NCI-H1105 (cell line): Measurements from ENCODE around the gene ABCB7.
"Not testable (repeated sequence)": the region's sequence is repeated elsewhere in the genome, so short reads cannot be mapped to it uniquely, and the experiment has no call there.

Source experiments
- DNase-seq: peaks from one replicate; lab custom pipeline; 2025; lab: John Stamatoyannopoulos, UW

ABCB7 gene

DNA sequence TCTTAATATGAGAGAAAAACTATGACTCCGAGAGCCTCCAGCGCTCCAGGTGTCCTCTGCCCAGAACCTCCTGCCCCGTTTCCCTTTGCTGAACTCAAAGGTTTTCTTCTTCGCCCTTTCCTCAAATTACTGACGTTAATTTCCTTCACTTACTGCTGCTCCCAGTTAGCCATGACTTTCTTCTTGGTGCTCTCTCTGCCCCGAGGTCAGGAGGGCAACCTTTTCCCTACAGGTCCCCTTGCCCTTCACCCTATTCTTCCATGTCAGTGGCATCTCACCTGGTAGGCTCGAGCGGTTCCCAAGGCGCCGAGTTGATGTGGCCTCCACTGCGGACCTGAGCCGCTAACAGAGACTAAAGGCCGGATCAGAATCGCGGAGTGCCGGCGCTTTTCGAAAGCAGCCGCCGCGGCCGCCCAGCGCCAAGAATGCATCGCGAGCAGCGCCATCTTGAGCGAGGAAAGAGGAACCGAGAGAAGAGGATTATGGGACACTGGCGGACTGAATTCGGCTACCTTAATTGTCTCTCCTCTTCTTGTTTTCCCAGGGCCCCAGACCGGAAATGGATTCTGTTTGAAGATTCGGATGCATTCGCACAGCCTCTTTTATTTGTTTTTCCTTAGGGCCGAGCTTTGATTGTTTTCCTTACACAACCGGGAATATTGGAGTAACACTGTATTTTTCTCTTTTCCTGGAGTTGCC, at the start of gene ABCB7:
Gene ABCB7 (minus strand): TSS at position 457 of the 699 bp plus-strand sequence. CDS start 11 bp downstream, at position 446.
- peak; percentile 49 for DNase-seq

DNA sequence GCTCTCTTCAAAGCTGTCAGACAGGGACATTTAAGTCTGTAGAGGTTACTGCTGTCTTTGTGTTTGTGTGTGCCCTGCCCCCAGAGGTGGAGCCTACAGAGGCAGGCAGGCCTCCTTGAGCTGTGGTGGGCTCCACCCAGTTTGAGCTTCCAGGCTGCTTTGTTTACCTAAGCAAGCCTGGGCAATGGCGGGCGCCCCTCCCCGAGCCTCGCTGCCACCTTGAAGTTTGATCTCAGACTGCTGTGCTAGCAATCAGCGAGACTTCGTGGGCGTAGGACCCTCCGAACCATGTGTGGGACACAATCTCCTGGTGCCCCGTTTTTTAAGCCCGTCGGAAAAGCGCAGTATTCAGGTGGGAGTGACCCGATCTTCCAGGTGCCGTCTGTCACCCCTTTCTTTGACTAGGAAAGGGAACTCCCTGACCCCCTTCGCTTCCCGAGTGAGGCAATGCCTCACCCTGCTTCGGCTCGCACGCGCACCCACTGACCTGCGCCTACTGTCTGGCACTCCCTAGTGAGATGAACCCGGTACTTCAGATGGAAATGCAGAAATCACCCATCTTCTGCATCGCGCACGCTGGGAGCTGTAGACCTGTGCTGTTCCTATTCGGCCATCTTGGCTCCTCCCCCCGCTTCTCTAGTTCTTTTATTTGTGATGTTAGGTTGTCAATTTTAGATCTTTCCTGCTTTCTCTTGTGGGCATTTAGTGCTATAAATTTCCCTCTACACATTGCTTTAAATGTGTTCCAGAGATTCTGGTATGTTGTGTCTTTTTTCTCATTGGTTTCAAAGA, 32.5 kb upstream of the ABCB7 start:
- DNase-seq: peak; percentile 0

DNA sequence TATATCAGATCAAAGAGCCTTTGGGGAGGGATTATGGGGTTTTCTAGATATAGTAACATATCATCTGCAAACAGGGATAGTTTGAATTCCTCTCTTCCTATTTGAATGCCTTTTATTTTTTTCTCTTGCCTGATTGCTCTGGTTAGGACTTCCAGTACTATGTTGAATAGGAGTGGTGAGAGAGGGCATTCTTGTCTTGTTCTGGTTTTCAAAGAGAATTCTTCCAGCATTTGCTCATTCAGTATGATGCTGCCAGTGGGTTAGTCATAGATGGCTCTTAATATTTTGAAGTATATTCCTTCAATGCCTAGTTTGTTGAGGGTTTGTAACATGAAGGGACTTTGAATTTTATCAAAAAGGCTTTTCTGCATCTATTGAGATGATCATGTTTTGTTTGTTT, 25.6 kb upstream of the ABCB7 start:
- DNase-seq: no peak

DNA sequence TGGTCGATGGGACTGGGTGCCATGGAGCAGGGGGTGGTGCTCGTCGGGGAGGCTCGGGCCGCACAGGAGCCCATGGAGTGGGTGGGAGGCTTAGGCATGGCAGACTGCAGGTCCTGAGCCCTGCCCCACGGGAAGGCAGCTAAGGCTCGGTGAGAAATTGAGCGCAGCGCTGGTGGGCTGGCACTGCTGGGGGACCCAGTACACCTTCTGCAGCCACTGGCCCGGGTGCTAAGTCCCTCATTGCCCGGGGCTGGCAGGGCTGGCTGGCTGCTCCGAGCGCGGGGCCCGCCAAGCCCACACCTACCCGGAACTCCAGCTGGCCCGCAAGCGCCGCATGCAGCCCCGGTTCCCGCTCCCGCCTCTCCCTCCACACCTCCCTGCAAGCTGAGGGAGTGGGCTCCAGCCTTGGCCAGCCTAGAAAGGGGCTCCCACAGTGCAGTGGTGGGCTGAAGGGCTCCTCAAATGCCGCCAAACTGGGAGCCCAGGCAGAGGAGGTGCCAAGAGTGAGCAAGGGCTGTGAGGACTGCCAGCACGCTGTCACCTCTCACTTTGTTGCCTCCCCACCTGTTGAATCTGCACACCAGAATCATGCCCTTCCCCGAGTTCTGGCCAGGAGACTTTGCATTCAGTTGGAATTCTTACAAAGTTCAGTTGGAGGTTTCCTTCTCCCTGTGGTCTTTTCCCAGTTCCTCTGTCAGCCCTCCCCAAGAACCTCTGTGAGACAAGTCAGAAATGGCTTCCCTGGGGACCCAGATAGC, 23.6 kb upstream of the ABCB7 start:
- DNase-seq: not testable (repeated sequence)

DNA sequence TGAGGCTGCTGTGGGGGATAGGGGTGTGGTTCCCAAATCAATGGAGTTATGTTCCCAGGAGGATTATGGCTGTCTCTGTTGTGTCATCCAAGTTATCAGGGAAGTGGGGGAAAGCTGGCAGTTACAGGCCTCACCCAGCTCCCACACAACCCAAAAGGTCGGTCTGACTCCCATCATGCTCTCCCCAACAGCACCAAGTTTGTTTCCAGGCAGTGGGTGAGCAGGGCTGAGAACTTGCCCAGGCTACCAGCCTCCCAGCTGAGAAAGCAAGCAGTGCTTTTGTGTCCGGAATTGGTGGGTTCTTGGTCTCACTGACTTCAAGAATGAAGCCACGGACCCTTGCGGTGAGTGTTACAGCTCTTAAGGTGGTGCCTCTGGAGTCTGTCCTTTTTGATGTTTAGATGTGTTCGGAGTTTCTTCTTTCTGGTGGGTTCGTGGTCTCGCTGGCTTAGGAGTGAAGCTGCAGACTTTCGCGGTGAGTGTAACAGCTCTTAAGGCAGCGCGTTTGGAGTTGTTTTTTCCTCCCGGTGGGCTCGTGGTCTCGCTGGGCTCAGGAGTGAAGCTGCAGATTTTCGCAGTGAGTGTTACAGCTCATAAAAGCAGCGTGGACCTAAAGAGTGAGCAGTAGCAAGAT, 16.3 kb upstream of the ABCB7 start:
- DNase-seq: not testable (repeated sequence)

DNA sequence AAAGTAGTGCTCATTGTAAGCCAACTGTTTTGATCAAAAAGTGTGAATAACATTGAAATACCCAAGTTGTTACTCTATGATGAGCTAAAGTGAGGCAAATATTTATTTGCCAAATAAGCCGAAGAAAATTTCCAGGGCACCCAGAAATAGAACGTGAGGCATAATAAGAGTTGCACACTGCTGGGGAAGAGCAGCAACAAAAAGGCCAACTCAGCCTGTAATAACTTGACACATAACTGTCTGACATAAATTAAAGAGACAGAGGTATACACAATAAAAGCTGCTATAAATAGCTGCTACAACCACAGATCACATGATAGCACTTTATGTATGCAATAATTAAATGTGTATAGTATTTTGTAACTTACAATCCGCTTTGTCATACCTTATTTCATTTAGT, 2.0 kb upstream of the ABCB7 start:
- DNase-seq: no peak

DNA sequence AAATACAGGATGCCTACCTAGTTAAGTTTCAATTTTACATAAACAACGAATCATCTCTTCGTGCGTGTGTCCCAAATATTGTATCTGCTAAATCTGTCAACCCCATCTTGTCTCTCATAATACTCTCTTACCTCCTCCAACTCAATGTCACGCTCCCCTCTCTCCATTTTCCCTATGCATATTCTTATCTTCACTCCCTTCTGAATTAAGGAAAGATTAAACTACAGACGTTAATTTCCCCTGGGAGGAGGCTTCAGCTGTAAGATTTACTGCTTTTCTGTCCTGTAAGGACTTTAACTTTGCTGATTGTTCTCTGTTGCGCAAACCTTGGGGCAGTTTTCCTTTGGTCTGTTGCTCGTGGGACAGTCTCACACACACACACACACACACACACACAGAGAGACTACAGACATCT, 455 bp upstream of the ABCB7 start:
- no peak for DNase-seq

DNA sequence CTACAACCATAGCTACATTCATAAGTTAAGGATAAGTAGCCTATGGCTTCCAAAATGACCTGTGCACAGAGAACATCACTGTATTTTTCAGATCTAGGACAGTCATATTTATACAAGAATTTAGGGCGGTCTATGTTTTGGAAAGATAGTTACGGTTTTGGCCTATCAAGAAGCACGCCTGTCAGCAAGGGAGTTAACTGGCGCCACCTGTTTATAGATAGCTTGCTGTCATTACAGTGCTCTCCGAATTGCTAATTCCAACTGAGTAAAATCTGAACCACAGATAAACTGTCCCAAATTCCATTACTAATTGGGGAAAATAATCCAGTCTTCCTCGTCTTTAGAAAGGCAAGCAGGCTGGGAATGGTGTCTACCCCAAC, 646 bp downstream of the ABCB7 start:
- DNase-seq: no peak

DNA sequence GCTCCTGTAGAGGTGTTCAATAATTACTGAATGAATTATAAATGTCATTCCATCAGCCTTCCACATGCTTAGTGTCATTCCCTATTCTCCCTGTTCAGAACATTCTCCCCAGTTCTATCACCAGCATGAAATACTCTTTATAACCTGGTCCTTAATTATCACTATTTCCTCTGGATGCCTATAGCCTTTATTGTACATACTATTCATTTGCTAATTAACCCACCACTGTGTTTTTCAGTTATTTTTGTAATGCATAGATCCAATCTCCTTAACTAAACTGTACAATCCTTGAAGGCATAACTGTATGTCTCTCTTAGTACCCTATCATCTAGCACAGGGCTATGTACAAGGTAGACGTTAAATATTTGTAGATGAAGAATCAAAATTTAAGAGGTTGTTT, 1.2 kb downstream of the ABCB7 start:
- DNase-seq: no peak

DNA sequence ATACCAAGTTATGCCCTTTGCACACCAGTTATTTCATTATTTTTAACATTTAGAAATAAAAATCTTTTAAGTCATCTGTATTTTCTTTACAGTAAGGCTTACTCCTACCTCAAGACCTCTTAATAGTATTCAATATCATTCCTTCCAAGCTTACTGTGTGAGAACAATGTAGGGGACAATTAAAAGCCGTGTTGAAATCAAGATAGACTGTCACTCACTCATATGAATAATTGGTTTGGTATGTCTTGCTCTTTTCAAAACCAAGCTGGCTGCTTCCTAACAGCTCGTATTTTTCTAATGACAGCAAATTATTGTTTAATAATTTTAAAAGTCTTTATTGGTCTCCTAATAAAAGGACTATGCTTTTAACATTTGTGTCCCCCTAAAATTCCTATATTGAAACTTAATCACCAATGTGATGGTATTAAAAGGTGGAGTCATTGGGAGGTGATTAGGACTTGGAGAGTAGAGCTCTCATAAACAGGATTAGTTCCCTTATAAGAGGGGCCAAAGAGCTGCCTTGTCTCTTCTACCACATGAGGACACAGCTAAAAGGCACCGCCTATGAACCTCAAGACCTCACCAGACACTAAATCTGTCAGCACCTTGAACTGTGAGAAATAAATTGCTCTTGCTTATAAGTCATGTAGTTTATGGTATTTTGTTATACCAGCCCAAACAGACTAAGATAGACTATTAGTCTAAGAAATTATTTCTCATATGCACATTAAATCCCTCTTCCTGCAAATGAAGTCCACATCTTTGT, 4.1 kb downstream of the ABCB7 start:
- no peak for DNase-seq

DNA sequence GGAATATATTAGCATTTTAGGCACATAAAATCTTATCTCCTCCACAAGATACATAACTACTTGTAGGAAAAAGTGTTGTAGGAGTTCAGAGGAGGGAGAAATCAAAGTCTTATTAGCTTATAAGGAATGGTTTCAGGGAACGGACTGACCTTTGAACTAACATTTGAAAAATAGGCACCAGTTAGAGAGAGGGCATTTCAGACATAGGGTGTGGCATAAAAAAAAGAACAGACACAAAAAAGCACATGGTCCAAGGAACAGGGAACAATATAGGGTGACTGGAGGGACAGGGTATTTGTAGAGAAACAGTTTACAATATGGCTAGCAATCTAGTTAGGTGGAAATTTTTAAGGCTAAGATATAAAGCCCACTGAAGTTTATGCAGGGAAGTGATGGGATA, 6.4 kb downstream of the ABCB7 start:
- no peak for DNase-seq

DNA sequence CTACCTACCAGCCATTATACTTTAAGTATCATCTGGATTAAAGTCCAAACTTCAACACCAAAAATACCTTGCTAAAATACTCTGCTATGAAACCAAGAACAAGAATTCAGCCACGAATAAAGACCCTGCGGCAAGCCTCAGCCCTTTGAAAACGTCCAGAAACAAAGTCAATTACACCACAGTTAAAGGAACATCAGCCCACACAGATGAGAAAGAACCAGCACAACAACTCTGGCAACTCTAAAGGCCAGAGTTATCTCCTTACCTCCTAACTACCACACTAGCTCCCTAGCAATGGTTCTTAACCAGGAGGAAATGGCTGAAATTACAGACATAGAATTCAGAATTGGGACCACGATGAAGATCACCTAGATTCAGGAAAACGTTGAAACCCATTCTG, 23.4 kb downstream of the ABCB7 start:
- no peak for DNase-seq

DNA sequence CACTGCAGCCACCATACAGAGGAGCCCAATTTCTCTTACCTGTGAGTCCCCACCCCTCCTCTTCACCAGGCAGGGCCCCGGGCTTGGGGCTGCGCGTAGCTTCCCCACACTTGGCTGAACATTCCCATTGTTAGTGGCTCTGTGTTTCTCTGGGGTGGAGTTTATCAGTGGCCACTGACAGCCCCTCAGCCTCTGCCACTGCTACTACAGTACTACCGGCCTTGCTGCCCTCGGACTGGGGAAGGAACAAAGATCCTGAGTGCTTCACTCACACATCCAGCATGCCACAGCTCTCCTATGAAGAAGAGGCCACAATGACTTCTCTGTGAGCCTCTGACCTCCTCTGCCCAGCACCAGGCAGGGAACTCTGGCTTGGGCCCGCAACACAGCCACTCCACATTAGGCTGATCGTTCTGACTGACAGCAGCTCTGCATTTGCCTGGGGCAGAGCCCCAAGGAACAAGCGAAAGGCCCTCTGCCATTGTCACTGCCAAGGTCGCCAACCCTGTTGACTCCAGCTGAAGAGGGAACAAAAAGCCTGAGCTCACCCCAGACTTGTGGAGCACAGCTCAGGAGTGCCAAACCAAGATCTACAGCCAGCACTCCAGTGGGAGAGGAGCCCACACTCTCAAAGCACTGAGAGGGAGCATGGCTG, 24.0 kb downstream of the ABCB7 start:
- no peak for DNase-seq

DNA sequence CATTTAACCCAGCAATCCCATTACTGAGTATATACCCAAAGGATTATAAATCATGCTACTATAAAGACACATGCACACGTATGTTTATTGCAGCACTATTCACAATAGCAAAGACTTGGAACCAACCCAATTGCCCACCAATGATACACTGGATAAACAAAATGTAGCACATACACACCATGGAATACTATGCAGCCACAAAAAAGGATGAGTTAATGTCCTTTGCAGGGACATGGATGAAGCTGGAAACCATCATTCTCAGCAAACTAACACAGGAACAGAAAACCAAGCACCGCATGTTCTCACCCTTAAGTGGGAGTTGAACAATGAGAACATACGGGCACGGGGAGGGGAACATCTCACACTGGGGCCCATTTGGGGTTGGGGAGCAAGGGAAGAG, 27.0 kb downstream of the ABCB7 start:
- DNase-seq: not testable (repeated sequence)

DNA sequence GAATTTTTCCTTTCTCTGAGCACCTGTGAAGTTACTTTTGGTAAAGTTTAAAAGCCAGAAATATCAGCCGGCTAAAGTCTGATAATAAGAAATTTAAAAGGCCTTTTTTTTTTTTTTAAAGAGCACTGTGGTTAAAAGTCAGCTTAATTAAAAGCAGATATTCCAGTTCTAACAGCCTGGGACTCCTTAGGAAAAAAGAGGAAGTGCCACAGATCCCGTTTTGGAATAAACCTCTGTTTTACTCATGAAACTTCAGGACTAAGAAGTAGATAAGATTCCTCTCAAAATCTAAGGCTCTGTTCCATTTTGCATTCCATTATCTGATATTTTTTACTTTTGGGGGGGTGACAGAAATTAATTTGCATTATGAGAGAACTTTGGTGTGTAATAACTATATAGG, 37.8 kb downstream of the ABCB7 start:
- no peak for DNase-seq

DNA sequence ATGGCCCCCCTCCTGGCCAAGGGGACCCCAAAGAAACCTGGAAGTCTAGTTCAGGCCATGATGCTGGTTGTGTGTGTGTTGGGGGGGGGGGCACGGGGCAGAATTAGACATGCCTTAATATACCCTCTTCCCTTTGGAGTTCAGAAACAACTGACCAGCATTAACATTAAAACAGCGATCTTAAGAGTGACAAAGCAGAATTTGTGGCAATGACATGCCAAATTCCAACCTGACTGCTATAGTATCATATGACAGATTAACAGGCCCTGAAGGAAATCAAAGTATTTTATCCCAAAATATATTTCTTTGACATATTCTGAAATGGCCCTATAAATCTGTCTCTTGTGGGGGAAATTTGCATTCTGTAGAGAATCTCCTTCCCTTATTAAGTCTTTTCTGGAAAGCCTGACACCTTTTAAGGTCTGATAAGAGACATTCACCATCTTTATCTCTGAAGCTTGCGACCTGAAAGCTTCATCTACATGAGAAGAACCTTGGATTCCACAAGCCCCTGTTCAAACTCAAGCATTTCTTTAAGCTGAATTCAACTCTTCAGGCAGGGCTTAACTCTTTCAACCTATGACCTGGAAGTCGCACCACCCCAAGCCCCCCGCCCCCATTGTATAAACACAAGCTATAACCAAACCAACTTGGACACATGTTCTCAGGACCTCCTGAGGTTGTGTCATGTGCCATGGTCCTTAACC, 40.2 kb downstream of the ABCB7 start:
- DNase-seq: no peak

DNA sequence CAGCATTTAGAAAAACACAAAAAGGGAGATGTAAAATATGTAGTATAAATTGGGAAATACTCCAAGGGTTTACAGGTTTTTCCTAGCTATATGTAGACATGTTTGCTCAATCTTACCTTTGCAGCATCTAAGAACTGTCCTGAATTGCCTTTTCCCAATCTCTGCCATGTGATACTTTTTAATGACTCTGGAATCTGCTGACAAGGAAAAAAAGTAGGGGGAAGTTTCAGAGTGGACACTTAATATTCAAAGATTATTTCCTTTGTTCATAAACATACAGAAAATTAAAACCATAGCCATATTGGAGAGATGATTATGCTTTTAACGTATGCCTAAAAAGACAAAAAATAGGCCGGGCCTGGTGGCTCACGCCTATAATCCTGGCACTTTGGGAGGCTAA, 41.4 kb downstream of the ABCB7 start:
- DNase-seq: no peak

DNA sequence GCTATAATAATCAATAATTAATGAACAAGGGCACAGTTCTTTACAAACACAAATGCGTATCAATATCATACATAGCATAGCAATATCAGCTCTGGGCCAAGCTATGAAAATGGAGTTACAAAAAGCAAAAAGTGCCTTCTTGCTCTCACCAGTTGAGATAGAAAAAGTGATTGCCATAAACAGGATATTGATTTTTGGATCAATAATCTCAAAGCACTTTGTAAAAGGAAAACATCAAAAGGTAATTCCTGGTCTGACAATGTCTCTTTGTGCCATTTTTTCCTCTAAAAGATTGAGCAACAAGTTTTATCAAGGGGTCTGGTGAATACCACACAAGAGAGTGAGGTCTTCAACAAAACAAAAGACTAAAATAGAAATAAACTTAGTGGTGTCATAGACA, 42.4 kb downstream of the ABCB7 start:
- no peak for DNase-seq

DNA sequence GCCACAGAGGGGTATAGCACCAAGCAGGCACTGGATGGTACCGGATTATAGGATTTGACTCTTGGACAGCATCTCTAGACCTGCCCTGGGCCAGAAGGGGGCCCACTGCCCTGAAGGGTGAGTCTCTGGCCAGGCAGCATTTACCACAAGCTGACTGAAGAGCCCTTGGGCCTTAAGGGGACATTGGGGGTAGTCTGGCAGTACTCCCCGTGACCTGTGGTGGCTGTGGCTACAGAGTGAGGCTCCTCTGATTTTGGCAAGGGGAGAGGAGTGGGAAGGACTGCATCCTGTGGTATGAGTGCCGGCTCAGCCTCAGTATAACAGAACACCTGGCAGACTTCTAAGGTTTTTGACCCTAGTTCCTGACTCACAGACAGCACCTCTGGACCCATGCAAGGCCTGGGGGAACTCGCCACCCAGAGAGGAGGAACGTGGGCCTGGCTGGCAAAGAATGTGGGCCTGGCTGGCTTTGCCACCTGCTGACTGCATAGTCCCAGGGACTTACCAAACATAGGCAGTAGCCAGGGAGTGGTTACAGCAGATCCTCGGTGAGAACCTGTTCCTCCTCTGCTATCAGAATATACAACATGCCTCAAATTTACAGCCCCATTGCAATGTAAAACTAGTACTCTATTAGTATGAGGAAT, 48.1 kb downstream of the ABCB7 start:
- DNase-seq: no peak

DNA sequence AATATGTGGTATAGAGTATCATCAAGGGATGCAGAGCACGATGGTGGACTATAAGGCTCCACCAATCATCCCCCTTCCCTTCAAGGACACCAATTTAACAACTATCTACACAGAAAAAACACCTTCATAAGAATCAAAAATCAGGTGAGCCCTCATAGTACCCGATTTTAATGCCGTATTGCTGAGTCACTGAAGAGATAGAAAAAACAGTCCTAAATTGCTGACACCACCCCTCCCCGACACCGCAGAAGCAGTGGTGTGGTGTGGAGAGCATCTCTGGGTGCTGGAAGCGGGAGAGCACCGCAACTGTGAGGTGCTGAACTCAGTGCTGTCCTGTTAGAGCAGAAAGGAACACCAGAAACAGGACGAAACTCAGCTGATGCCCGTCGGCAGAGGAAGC, 49.3 kb downstream of the ABCB7 start:
- DNase-seq: no peak
